IPS-11a (cell line): Measurements from ENCODE around the gene SLC5A7.

Source experiments
- H3K4me3 ChIP-seq: one replicate; pipeline ENCODE4 v1.5.1; 2013; ENCODE audit warnings: low read depth, low read length, control low read depth

SLC5A7 gene

DNA sequence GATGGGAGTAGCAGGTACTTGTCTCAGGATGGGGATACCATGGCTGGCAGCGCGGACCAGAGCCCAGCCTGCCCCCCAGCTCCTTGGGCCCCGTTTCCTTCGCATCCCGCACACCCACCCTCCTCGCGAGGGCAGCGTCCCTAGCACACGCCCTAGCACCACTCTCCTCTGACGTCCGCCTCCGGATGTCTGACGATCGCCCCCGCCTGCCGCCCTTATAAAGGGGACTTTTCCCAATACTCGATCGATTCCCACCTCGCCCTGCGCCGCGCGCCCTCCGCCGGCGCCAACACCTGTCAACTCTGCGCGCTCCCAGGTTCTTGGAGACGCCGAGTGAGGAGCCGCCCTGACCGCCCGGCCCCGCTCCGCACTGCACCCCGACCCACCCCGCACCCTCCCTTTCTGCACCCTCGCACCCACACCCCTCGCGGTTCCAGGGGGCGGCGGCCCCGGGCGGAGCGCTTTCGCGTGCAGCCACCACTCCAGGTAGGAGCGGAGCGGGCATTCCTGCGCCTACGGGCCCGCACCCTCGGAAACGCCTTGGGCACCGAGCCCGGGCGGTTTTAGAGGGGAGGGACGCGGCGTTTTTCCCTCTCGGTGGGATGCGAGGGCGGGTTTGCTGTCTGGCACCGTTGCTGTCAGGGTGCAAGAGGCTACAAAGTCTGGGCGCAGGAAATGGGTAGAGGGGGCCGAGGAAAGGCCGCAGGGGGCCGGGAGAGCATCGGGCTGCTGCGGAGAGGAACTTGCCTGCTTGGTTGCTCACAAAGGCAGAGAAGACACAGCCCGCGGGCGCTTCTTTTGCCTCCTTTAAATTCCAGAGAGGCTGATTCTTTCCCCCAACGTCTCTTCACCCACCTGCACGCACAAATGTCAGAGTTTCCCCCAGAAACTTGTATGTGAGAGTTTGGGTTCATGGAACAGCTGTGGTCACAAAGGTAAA is at the start of gene SLC5A7:
Gene SLC5A7 (plus strand): TSS at position 247 of the 940 bp plus-strand sequence. CDS start 1,632 bp downstream, outside the sequence.
- peak within 1 kb of the TSS; percentile 56 for H3K4me3 ChIP-seq

DNA sequence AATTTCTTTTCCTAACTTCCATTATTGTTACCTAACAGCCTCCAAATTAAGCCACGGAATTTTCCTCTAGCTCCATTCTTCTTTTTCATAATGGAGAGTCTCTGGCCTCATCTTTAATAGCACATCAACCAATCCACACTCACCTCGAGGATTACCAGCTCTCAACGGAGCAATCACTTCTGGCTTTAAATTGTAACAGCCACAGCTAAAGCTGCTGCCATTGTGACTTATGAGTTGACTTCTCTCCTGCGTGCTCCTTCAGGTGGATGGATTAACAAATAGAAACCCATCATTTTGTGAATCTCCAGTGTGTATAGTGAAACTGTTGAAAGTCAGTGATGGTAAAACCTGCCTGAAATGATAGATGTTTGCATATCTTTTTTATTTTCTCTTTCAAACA is 24.9 kb upstream of the SLC5A7 start:
- H3K4me3 ChIP-seq: no peak overlapping the region

DNA sequence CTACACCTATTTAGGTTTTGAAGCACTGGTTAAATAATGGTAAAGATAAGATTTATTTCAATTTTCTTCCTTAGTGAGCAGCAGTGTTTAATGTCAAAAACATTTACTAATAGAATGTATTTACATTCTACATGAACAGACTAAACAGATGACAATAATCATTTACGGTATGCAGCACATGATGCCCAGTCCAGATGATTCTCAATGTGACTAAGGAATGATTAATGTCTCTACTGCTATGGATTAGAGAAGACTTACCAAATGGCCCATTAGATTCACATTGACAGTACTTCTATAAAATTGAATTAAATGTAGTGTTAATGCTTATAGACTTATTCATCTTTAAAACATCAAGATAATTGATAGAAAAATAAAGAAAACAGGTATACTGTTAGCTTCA is 22.1 kb upstream of the SLC5A7 start:
- no peak overlapping the region for H3K4me3 ChIP-seq

DNA sequence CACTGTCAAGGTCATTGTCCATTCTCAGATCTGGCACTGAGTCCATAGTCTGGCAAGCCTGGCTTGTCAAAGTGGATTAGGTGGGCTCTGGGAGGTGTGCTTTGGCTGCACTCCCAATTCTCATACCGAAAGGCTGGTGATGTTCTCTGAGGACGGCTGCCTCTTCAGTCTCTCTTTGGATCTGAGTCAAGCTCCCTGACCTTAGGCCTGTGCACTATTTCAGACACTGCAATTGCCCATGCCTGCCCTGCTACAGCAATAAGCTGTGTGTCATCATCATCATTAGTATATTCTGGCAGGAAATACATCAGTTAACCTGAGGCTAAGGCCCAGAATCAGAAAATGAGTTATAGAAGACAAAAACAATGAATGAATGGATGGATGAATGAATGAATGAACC is 1.6 kb upstream of the SLC5A7 start:
- no peak overlapping the region for H3K4me3 ChIP-seq

DNA sequence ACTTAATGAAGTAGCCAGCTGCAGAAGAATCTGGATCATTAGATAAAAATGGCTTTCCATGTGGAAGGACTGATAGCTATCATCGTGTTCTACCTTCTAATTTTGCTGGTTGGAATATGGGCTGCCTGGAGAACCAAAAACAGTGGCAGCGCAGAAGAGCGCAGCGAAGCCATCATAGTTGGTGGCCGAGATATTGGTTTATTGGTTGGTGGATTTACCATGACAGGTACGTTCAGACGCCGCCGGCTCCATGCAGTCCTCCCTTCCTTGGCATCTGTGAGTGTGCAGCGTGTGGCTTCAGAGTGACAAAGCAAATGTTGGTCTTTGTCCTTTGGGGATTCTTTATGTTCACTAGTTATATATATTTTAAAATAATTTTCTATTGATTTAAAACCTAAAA is 1.8 kb downstream of the SLC5A7 start:
- no peak overlapping the region for H3K4me3 ChIP-seq

DNA sequence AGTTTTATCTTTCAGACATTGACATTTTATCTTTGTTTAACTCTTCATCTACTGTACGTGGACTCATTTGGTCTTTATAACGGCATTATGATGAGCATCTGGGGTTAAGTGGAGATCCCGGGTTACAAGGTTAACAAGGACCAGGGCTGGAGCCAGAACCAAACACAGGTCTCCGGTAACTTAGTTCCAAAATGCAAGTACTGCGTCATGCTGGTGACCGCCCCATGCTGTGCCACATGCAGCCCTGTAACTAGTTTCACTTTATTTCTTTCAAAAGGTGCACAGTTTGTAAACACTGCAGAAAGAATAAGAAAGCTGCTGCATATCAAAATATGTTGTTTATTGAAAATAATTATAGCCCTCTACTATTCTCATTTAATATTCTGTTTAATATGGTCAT is 3.1 kb downstream of the SLC5A7 start:
- H3K4me3 ChIP-seq: no peak overlapping the region

DNA sequence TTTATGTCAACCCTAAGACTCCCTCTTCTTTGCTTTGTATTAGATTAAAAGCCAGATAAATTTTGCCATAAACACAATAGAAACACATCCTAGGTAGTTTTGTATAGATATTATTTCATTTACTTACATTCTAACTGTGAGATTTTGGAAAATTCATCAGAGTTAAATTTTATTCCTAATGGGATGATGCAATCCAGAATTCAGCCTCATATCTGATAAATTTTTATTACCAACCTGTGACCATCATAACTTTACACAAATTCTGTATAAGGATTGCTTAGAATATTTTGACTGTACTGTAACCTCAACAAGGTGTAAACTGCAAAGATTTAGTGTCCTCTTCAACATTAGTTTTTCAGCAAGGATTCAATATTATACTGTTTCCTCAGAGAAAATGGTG is 4.4 kb downstream of the SLC5A7 start:
- no peak overlapping the region for H3K4me3 ChIP-seq

DNA sequence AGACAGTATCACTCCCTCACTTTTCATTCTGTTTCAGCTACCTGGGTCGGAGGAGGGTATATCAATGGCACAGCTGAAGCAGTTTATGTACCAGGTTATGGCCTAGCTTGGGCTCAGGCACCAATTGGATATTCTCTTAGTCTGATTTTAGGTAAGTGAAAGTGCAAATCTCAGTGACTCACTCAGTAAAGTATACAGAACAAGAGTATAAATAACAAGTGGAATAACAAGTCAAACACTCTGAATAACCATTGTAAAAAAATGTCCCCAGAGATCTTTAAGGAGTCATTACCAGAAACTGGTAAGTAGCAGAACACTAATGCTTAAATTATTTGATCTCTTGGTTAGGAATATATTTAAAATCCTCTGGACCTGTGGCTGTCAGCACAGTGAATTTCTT is 5.7 kb downstream of the SLC5A7 start:
- H3K4me3 ChIP-seq: no peak overlapping the region

DNA sequence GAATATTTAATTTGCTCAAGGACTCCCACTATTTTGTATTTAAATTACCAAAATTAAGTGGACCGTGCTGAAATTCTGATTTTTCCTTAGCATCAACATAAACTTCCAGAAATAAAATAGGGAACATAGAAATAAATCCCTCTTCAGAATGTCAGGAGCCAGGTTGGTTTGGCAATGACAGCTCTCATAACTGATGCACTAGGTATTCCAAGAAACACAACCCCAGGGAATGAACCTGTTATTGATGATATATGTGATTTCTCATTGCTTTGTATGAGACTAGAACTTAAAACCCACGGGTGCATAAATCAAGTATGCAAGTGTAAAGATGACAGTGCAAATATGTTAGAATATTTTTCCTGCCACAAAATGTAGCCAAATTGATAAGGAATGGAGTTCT is 12.8 kb downstream of the SLC5A7 start:
- H3K4me3 ChIP-seq: no peak overlapping the region

DNA sequence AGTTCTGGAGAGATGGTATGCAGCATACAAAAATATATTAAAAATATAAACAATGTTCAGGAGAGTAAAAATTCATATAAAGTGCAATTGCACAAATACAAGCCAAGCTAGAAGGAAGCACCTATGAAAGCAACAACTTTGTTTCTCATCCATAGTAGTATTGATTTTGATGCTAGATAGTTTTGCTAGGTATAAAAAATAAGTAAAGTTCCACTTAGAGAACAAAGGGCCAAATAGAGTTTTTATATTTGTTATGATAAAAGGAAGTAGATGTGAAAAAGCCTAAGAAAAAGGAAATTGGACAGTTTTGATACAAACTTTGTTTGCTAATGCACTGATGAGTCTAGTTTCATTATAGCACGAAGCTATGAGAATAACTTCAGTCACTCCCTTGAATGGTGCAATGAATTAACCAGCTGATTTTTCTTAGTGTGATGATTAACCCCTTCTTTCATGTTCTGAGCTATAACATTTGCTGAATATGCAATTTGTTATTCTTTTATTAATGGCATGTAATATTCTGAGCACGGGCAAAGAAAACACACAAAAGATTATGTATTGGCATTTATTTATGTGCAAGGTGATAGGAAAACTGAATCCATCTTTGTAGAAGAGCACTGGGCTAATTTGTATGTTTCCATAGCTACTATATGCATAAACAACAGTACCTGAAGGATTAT is 24.7 kb downstream of the SLC5A7 start:
- H3K4me3 ChIP-seq: no peak overlapping the region

DNA sequence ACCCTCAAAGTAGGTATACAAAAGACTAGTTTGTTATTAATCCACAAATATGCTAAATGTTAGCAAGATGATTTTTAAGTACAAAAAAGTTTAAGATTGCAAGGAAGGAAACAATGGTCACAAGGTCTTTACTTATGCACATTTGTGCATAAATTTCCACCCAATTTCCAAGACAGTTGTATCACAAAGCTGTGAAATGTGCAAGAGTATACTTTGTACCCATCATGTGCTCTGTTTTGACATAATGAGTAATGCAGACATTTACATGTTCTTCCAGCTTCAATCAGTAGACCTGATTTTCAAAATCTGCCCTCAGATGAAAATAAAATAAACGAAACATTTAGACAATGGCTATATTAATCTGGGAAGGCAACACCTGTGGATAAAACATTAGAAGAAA is 27.0 kb downstream of the SLC5A7 start:
- no peak overlapping the region for H3K4me3 ChIP-seq

DNA sequence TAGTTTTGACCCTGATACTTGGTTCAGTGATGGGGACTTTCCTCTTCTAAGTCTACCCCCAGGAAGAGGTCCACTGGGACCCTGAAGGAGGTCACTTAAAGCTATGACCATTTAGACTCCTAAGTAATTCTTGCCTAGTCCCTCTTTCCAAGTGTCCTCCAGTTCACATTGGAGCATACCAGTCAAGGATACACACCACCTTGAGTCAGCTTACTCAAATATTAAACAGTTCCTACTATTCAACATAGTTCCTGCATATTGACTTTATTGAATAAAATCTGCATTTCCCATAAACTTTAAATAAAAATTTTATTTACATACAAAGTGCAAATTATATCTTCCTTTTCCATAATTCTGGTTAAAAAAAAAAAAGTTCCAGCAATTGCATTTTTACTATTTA is 36.3 kb downstream of the SLC5A7 start:
- no peak overlapping the region for H3K4me3 ChIP-seq

DNA sequence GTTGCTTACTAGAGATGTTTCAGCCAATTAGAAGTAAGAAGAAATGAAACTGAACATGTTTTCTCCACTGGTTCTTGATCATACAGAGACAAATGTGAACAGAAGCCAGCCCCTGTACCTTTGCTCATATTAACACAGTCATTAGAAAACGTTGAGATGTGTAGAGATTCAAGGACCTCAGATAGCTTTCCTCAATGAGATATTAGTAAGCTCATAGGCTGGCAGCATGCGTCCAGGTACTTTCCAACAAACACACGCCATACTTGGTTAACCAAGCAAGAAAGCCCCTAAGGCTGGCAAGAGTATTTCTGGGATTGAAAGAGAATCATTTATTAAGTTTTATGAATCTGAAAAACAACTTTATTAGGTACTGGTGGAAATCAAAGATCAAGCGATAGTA is 37.5 kb downstream of the SLC5A7 start:
- no peak overlapping the region for H3K4me3 ChIP-seq

DNA sequence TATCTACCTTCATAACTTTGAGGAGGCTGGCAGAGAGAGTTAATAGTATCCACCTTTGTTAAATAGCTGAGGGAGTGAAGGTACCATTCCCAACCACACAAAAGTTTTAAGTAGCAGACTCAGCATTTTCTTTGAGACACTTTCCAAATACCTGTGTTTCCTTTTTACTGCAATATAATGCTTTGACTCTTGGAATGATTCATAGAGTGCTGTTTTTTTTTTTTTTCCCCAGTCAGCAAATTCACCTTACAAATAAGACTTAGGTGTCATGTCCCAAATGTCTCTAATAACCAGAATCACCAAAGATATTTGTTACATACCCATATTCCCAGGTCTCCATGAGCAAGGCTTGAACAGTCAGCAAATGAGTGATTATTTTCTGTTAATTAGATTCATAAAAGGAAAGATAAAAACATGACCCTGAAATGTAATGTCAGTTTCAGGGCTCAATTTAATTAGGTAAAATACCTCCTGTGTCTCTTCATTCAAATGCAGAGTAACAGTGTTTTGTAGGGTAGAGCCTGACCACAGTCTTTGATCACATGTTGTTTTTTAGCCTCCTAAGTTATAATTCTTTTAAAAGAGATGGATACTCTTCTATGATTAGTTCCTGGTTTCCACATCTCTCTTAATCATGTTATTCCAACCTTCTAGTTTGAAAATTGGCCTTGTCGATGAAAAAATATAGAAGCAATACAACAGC is 39.9 kb downstream of the SLC5A7 start:
- H3K4me3 ChIP-seq: no peak overlapping the region

DNA sequence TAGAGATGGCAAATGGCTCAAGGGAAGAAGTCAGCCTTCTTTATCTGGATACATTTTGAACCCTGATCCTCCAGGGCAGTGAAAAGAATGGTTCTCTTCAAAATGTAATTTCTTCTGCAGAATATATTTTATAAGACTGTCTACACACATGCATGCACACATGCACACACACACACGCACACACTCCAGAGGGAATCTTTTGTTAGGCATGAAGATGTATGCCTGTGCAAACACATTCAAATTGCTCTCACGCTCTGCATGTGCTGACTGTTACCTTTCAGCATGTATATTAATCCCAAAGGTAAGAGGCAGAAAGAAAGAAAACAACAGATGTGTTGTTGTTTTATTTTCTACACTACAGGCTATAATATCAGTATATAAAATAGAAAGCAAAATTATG is 43.2 kb downstream of the SLC5A7 start:
- H3K4me3 ChIP-seq: no peak overlapping the region

DNA sequence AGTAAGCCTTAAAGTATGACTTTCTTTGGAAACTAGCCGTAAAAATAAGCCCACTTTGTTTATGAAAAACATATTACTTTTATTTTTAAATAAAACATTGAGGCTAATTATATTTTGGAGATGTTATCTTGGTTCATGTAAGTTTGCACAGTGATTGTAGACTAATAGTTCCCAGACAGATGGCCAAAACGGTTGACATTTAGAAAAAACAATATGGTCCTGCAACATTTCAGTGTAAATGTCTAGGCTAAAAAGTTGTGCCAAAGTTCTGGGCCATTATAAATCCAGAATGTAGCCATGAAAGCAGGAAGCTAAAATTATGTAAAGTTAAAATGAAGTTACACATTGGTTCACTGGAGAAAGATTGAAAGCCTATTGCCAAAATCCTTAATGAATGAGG is 43.6 kb downstream of the SLC5A7 start:
- H3K4me3 ChIP-seq: no peak overlapping the region

DNA sequence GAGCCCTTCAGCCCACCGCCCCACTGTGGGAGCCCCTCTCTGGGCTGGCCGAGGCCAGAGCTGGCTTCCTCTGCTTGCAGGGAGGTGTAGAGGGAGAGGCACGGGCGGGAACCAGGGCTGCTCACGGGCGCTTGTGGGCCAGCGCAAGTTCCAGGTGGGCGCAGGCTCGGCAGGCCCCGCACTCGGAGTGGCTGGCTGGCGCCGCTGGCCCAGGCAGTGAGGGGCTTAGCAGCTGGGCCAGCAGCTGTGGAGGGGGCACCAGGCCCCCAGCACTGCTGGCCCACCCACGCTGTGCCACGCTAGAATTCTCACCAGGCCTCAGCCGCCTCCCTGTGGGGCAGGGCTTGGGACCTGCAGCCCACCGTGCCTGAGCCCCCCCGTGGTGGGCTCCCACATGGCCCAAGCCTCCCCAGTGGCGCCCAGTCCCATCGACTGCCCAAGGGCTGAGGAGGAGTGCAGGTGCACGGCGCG is 45.2 kb downstream of the SLC5A7 start:
- no peak overlapping the region for H3K4me3 ChIP-seq

DNA sequence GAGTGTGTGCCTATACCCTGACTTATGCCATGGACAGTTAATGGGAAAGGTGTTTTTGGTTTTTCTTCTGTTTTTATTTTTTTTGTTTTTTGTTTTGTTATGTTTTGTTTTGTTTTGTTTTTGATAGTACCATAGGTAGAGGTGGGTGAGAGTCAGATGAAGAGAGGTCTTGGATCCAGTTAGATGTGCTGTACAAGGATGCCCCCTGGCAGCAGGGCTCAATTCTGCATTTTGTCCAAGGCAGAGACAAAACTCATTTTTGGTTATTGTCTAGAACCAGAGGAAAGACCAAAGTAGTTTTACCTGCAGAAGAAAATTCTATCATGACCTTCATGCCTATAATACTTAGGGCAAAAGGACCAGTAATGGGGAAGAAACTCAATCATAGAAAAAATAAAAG is 48.5 kb downstream of the SLC5A7 start:
- no peak overlapping the region for H3K4me3 ChIP-seq

DNA sequence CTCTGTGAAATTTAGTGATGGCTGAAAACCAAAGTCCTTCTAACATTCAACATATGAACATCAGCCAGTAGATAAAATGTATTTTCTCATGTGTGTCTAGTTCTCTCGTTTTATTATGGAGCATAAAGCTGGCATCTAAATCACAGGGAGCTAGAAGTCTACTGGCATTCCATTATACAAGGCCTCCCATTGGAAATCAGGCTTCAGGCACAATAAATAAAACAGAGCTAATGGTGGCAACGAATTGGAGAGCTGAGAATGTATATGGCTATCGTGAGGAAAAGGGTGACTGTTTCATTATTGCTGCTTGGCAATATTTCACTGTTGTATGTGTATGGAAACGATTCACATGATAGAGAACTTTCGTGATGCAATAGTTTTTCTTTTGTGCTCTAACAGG is 62.4 kb downstream of the SLC5A7 start:
- no peak overlapping the region for H3K4me3 ChIP-seq

DNA sequence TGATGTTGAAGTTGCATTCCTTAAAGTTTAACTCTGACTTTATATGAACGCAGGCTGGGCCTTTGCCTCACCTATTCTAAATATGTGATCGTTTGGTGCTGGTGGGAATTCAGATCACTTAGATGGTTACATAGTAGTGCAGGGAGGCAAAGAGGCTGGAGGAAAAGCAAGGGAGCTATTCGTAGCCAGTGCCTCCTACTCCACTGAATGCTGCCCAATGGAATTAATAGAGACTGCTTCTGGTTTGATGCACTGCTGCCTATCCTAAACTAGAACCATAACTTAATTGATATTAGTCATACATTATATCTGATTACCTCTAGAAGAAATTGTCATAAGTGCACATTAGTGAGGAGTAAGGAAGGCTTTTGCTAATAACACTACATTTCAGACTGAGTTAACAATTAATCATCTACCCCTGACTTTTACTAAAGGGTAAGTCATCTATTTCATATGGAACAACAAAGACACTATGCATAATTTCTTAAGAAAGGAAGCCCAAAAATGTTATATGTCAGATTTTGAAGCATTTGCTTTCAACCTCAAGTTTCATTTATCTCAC is 72.3 kb downstream of the SLC5A7 start:
- no peak overlapping the region for H3K4me3 ChIP-seq

DNA sequence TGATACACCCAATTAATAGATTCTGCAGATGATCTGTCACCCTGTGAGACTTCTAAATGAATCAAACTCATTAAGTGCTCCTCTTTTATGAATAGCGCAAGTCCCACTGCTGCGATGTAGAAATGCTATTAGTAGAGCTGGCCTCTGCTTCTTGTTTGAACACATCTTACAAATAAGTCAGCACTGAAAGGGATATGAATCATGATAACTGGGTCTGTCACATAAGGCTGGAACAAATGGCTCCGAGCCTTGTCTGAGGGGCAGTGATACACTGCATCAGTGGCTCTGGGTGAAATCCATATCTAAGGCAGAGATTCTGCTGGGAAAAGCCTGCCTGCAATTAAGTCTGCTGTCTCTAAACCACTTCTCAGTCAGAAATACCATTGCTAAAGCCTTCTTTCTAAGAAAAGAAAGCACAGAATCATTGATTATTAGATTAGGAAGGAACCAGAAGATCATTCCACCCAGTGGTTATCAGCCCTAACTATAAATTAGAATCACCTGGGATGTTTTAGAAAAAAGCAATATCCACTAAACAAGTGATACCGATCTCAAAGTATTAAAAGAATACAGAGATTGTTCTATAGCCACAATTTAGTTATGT is 75.2 kb downstream of the SLC5A7 start:
- H3K4me3 ChIP-seq: no peak overlapping the region
